Activated CD4-positive, alpha-beta T cell treated with anti-CD3 and anti-CD28 coated beads, Interleukin-2, amount 50 U/mL, for 48 hours (primary cell): Measurements from ENCODE around the gene RIPOR2.
"Not testable (repeated sequence)": the region's sequence is repeated elsewhere in the genome, so short reads cannot be mapped to it uniquely, and the experiment has no call there.

Experiments used
- DNase-seq, 2 experiments: peaks; one replicate each; pipeline ENCODE4 v3.0.0-alpha.2; 2020

The RIPOR2 gene

GRCh38 chr6:24924580-24925356 lies 11.0 kb downstream of the RIPOR2 start:
- peak in 1 of 2 experiments; percentile 57 for DNase-seq

- no peak for DNase-seq
Observed at GRCh38 chr6:24923885-24924401, 11.8 kb downstream of the RIPOR2 start.

- no peak for DNase-seq
Observed at GRCh38 chr6:24922814-24923213, 12.9 kb downstream of the RIPOR2 start.

- no peak for DNase-seq
Observed at GRCh38 chr6:24922170-24922569, 13.6 kb downstream of the RIPOR2 start.

- no peak for DNase-seq
Observed at GRCh38 chr6:24920136-24920535, 15.6 kb downstream of the RIPOR2 start.

- no peak for DNase-seq
Observed at GRCh38 chr6:24919056-24919892, 16.5 kb downstream of the RIPOR2 start.

GRCh38 chr6:24918641-24919055 lies 17.1 kb downstream of the RIPOR2 start:
- DNase-seq = no peak

GRCh38 chr6:24916496-24916895 lies 19.3 kb downstream of the RIPOR2 start:
- no peak for DNase-seq

- no peak for DNase-seq
Observed at GRCh38 chr6:24915641-24916040, 20.1 kb downstream of the RIPOR2 start.

- DNase-seq = not testable (repeated sequence)
Observed at GRCh38 chr6:24914082-24914481, 21.7 kb downstream of the RIPOR2 start.

- DNase-seq = no peak
Observed at GRCh38 chr6:24911796-24912382, 23.9 kb downstream of the RIPOR2 start.

GRCh38 chr6:24910961-24911725 lies 24.6 kb downstream of the RIPOR2 start:
- DNase-seq = peak; percentile 58 to 63

- DNase-seq = peak; percentile 57 to 63
Observed at GRCh38 chr6:24910331-24910960, 25.3 kb downstream of the RIPOR2 start.

GRCh38 chr6:24909241-24910216 lies 26.2 kb downstream of the RIPOR2 start:
- no peak for DNase-seq

- no peak for DNase-seq
Observed at GRCh38 chr6:24908650-24909035, 27.1 kb downstream of the RIPOR2 start.

- DNase-seq = no peak
Observed at GRCh38 chr6:24907919-24908649, 27.7 kb downstream of the RIPOR2 start.

GRCh38 chr6:24906314-24906713 lies 29.4 kb downstream of the RIPOR2 start:
- no peak for DNase-seq

- DNase-seq = no peak
Observed at GRCh38 chr6:24905483-24905882, 30.3 kb downstream of the RIPOR2 start.

- no peak for DNase-seq
Observed at GRCh38 chr6:24903681-24904080, 32.1 kb downstream of the RIPOR2 start.

- no peak for DNase-seq
Observed at GRCh38 chr6:24902782-24903181, 33.0 kb downstream of the RIPOR2 start.
